ENCODE data around the gene MYO1H.

Gene MYO1H

DNA sequence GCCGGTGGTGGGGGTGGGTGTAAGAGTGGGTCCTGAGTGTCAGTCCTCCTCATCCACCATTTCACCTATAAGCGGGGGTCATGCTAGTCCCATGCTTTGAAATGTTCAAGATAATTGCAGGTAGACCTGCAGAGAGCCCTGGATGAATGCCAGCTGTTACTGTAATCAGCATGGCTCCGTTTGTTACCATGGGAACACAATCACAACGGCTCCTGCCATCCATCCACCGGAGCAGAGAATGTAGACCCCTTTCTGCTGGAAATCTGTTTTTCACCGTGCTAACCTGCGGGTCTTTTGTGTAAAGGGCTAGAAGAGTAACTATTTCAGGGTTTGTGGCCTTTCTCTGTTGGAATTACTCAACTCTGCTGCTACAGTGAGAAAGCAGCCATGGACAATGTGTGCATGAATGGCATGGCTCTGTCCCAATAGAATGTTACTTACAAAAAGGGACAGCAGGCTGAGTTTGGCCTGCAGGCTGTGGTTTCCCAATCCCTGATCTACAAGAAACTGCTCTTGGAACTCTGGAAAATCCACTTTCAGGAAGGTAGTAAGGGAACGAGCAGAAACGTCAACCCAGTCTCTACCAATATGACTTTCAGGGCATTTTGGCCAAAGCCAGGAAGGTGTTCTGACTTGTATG, 93.3 kb downstream of the MYO1H start:
- Histone ChIP-seq H2AK5ac (ENCODE audit: low read length, severe bottlenecking) (no peak overlapping the region), H2BK120ac (ENCODE audit: low read depth, low read length) (no peak overlapping the region), H3K4ac (ENCODE audit: low read depth in 1 of 2, low read length in 2 of 2) (no peak overlapping the region), H4K91ac (ENCODE audit: low read length) (no peak overlapping the region), H2BK12ac (ENCODE audit: low read length in 2 of 2) (no peak overlapping the region), H2BK5ac (ENCODE audit: low read depth, low read length, poor library complexity, severe bottlenecking) (no peak overlapping the region), H3K4me3 (ENCODE audit: insufficient read depth in 1 of 2, low read depth in 1 of 2, low read length in 2 of 2) (no peak overlapping the region), H3K9me3 (ENCODE audit: control insufficient read depth, low read length) (no peaks in the 10 kb centered on the region), H3K18ac (ENCODE audit: low read depth in 1 of 2, low read length in 2 of 2) (no peak overlapping the region), H3K14ac (ENCODE audit: low read length in 2 of 2) (no peak overlapping the region), H4K8ac (ENCODE audit: low read length) (no peak overlapping the region), H3K4me1 (ENCODE audit: control insufficient read depth, insufficient read depth, low read depth, low read length) (peaks cover 4% of the 10 kb centered on the region), H3K27ac (ENCODE audit: low read length, poor library complexity, severe bottlenecking) (no peak overlapping the region), H2AFZ (ENCODE audit: low read depth, low read length) (no peak overlapping the region), H3K9ac (ENCODE audit: low read length) (no peak overlapping the region), H3K79me1 (replicated peaks; ENCODE audit: low read length, poor library complexity, severe bottlenecking) (peaks cover 8% of the 10 kb centered on the region), H2BK15ac (ENCODE audit: low read depth, poor library complexity, severe bottlenecking) (no peak overlapping the region), H3K27me3 (ENCODE audit: control insufficient read depth in 1 of 2, insufficient read depth in 1 of 2, low read length in 2 of 2) (no peaks in the 10 kb centered on the region), H3K4me2 (ENCODE audit: low read length, poor library complexity, severe bottlenecking) (no peak overlapping the region), H3K23ac (ENCODE audit: low read length in 2 of 2) (no peak overlapping the region), H3K36me3 (ENCODE audit: control insufficient read depth in 1 of 2, insufficient read depth in 2 of 2, low read depth in 1 of 2, low read length in 2 of 2) (peaks cover 10 to 17% of the 10 kb centered on the region in 2 experiments)
- no peak for DNase-seq
- 85% methylated on average over 8 of the region's 9 CpGs for WGBS

DNA sequence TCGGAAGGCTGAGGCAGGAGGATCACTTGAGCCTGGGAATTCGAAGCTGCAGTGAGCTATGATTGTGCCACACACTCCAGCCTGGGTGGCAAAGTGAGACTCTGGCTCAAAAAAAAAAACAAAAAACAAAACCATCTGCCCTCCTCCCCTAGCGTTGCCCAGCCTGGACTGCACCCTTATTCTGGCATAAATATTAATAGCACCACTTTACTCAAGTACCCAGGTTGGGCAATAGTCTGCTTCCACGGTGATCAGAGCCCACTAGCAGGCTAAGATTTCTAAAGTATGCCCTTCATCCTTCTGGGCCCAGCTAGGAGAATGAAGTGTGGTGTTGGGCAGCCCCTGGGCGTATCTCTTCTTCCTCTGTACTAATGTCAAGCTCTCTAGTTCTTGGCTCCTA, 96.1 kb downstream of the MYO1H start:
- Histone ChIP-seq H3K4me1 (ENCODE audit: control insufficient read depth, insufficient read depth, low read depth, low read length) (peaks cover 10% of the 10 kb centered on the region), H2BK120ac (ENCODE audit: low read depth, low read length) (no peak overlapping the region), H4K91ac (ENCODE audit: low read length) (no peak overlapping the region), H3K23ac (ENCODE audit: low read length in 2 of 2) (no peak overlapping the region), H3K79me1 (replicated peaks; ENCODE audit: low read length, poor library complexity, severe bottlenecking) (peaks cover 20% of the 10 kb centered on the region), H2BK5ac (ENCODE audit: low read depth, low read length, poor library complexity, severe bottlenecking) (no peak overlapping the region), H3K36me3 (ENCODE audit: control insufficient read depth in 1 of 2, insufficient read depth in 2 of 2, low read depth in 1 of 2, low read length in 2 of 2) (peaks cover 27 to 45% of the 10 kb centered on the region in 2 experiments), H2AK5ac (ENCODE audit: low read length, severe bottlenecking) (peak overlapping the region; percentile 47), H3K4me3 (ENCODE audit: insufficient read depth in 1 of 2, low read depth in 1 of 2, low read length in 2 of 2) (peak overlapping the region in 1 of 2 experiments; percentile 19), H3K27ac (ENCODE audit: low read length, poor library complexity, severe bottlenecking) (no peak overlapping the region), H3K4ac (ENCODE audit: low read depth in 1 of 2, low read length in 2 of 2) (no peak overlapping the region), H4K8ac (ENCODE audit: low read length) (no peak overlapping the region), H3K9ac (ENCODE audit: low read length) (peak overlapping the region; percentile 12), H2AFZ (ENCODE audit: low read depth, low read length) (no peak overlapping the region), H3K14ac (ENCODE audit: low read length in 2 of 2) (no peak overlapping the region), H3K9me3 (ENCODE audit: control insufficient read depth, low read length) (no peaks in the 10 kb centered on the region), H3K4me2 (ENCODE audit: low read length, poor library complexity, severe bottlenecking) (no peak overlapping the region), H2BK15ac (ENCODE audit: low read depth, poor library complexity, severe bottlenecking) (no peak overlapping the region), H3K27me3 (ENCODE audit: control insufficient read depth in 1 of 2, insufficient read depth in 1 of 2, low read length in 2 of 2) (no peaks in the 10 kb centered on the region), H3K18ac (ENCODE audit: low read depth in 1 of 2, low read length in 2 of 2) (no peak overlapping the region), H2BK12ac (ENCODE audit: low read length in 2 of 2) (no peak overlapping the region)
- 89% methylated on average over 5 of the region's 5 CpGs for WGBS
- no peak for DNase-seq

DNA sequence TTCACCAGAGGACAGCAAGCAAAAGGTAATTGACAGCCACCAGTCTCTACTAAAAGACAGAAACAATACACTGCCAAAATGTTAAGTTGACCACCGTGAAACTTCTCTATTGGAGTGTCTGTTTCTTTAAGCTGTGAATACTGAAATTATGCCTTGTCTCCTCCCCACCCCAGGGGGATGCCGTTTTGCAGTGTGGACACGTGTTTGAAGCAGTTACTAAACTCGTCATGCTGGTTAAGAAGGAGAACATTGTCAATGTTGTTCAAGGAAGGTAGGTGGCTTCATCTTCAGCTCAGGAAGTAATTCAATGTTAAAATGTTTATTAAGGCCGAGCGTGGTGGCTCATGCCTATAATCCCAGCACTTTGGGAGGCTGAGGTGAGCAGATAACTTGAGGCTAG, 96.6 kb downstream of the MYO1H start:
- H3K18ac ChIP-seq (ENCODE audit: low read depth in 1 of 2, low read length in 2 of 2) = no peak overlapping the region
- no peaks in the 10 kb centered on the region for H3K9me3 ChIP-seq (ENCODE audit: control insufficient read depth, low read length)
- peak overlapping the region; percentile 89 for H3K27ac ChIP-seq (ENCODE audit: low read length, poor library complexity, severe bottlenecking)
- H3K14ac ChIP-seq (ENCODE audit: low read length in 2 of 2) = no peak overlapping the region
- no peak for DNase-seq
- H3K23ac ChIP-seq (ENCODE audit: low read length in 2 of 2) = no peak overlapping the region
- peak overlapping the region; percentile 47 for H2AK5ac ChIP-seq (ENCODE audit: low read length, severe bottlenecking)
- H2BK5ac ChIP-seq (ENCODE audit: low read depth, low read length, poor library complexity, severe bottlenecking) = peak overlapping the region; percentile 35
- H3K4me2 ChIP-seq (ENCODE audit: low read length, poor library complexity, severe bottlenecking) = no peak overlapping the region
- H3K79me1 ChIP-seq (replicated peaks; ENCODE audit: low read length, poor library complexity, severe bottlenecking) = peaks cover 20% of the 10 kb centered on the region
- peaks cover 10% of the 10 kb centered on the region for H3K4me1 ChIP-seq (ENCODE audit: control insufficient read depth, insufficient read depth, low read depth, low read length)
- peaks cover 27 to 50% of the 10 kb centered on the region in 2 experiments for H3K36me3 ChIP-seq (ENCODE audit: control insufficient read depth in 1 of 2, insufficient read depth in 2 of 2, low read depth in 1 of 2, low read length in 2 of 2)
- H2BK12ac ChIP-seq (ENCODE audit: low read length in 2 of 2) = no peak overlapping the region
- H4K8ac ChIP-seq (ENCODE audit: low read length) = no peak overlapping the region
- H2AFZ ChIP-seq (ENCODE audit: low read depth, low read length) = no peak overlapping the region
- WGBS = 88% methylated on average over 6 of the region's 6 CpGs
- H3K9ac ChIP-seq (ENCODE audit: low read length) = peak overlapping the region; percentile 12
- no peak overlapping the region for H2BK120ac ChIP-seq (ENCODE audit: low read depth, low read length)
- H2BK15ac ChIP-seq (ENCODE audit: low read depth, poor library complexity, severe bottlenecking) = no peak overlapping the region
- H4K91ac ChIP-seq (ENCODE audit: low read length) = no peak overlapping the region
- H3K4ac ChIP-seq (ENCODE audit: low read depth in 1 of 2, low read length in 2 of 2) = no peak overlapping the region
- H3K27me3 ChIP-seq (ENCODE audit: control insufficient read depth in 1 of 2, insufficient read depth in 1 of 2, low read length in 2 of 2) = no peaks in the 10 kb centered on the region
- H3K4me3 ChIP-seq (ENCODE audit: insufficient read depth in 1 of 2, low read depth in 1 of 2, low read length in 2 of 2) = peak overlapping the region in 1 of 2 experiments; percentile 19

DNA sequence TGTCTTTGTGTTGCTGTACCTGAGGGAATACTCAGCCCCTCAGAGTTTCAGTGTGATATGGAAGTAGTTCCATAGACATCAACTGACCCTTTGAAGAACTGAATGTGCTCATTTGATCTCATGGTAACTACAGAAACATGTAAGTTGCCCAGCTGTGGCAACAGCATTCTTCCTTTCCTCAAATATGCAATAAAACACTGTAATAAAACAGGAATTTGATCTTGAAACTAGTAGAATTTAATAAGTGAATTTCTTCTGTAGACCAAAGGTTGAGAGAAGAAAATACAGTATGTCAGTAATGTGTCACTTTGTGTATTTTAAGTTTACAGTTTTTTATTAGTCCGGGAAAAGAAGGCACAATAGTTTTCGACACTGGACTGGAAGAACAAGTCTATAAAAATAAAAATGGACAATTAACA, 97.5 kb downstream of the MYO1H start:
- 97% methylated on average over 2 of the region's 2 CpGs for WGBS
- H3K18ac ChIP-seq (ENCODE audit: low read depth in 1 of 2, low read length in 2 of 2) = no peak overlapping the region
- no peak overlapping the region for H2BK5ac ChIP-seq (ENCODE audit: low read depth, low read length, poor library complexity, severe bottlenecking)
- H4K8ac ChIP-seq (ENCODE audit: low read length) = no peak overlapping the region
- H3K79me1 ChIP-seq (replicated peaks; ENCODE audit: low read length, poor library complexity, severe bottlenecking) = peaks cover 22% of the 10 kb centered on the region
- no peak overlapping the region for H3K4me2 ChIP-seq (ENCODE audit: low read length, poor library complexity, severe bottlenecking)
- DNase-seq = no peak
- H2BK15ac ChIP-seq (ENCODE audit: low read depth, poor library complexity, severe bottlenecking) = no peak overlapping the region
- peak overlapping the region; percentile 51 for H3K9ac ChIP-seq (ENCODE audit: low read length)
- peaks cover 11% of the 10 kb centered on the region for H3K4me1 ChIP-seq (ENCODE audit: control insufficient read depth, insufficient read depth, low read depth, low read length)
- no peak overlapping the region for H3K14ac ChIP-seq (ENCODE audit: low read length in 2 of 2)
- no peak overlapping the region for H4K91ac ChIP-seq (ENCODE audit: low read length)
- no peak overlapping the region for H3K23ac ChIP-seq (ENCODE audit: low read length in 2 of 2)
- no peak overlapping the region for H3K4ac ChIP-seq (ENCODE audit: low read depth in 1 of 2, low read length in 2 of 2)
- no peak overlapping the region for H2BK12ac ChIP-seq (ENCODE audit: low read length in 2 of 2)
- H2BK120ac ChIP-seq (ENCODE audit: low read depth, low read length) = no peak overlapping the region
- H2AK5ac ChIP-seq (ENCODE audit: low read length, severe bottlenecking) = no peak overlapping the region
- H3K9me3 ChIP-seq (ENCODE audit: control insufficient read depth, low read length) = no peaks in the 10 kb centered on the region
- no peaks in the 10 kb centered on the region for H3K27me3 ChIP-seq (ENCODE audit: control insufficient read depth in 1 of 2, insufficient read depth in 1 of 2, low read length in 2 of 2)
- peaks cover 30 to 58% of the 10 kb centered on the region in 2 experiments for H3K36me3 ChIP-seq (ENCODE audit: control insufficient read depth in 1 of 2, insufficient read depth in 2 of 2, low read depth in 1 of 2, low read length in 2 of 2)
- no peak overlapping the region for H2AFZ ChIP-seq (ENCODE audit: low read depth, low read length)
- no peak overlapping the region for H3K4me3 ChIP-seq (ENCODE audit: insufficient read depth in 1 of 2, low read depth in 1 of 2, low read length in 2 of 2)
- peak overlapping the region; percentile 89 for H3K27ac ChIP-seq (ENCODE audit: low read length, poor library complexity, severe bottlenecking)

Data from mesenchymal stem cell (in vitro differentiated cells and primary cell).